Measurements from ENCODE around the gene ZNF564. TPM values are rescaled to one million over a fixed set of nuclear protein-coding genes. Genes with fewer than 3 reads are reported as not detected.

The ZNF564 gene
- total and polyA plus RNA-seq, 10 of the 15 experiments (the other 5 are each of a cell fraction or from before 2014, with no cell fraction given) = 1.5 to 8.9 (median 5.4) TPM

DNA sequence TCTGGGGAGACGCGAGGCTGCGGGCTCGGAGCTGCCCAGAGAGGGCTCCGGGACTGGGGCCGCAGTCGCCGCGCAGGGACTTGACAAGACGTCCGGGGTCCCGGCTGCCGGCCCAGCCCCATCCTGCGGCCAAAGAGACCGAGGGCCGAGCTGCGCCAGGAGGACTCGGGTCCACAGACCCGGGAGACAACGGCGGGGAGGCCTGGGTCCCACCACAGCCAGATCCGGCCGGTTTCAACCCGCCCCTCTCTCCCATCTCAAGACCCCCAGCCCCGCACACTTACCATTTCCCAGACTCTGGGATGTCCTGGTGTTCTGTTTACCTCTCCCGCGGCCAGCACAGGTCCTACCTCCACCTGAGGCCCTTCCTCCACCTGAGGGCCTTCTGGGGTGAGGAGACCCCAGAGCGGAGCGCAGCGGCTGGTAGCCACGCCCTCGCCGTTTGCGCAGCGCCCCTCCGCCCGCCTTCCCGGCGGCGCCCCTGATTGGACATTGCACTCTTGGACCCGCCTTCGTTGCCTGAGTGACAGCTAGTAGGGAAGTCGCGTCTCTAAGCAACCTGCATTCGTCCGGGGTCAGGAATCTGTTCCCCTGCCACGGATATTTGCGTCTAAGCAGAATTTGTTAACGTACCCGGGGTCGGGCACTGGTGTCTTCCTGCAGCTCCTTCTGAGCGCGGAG, 66.8 kb downstream of the ZNF564 start, which contains the start of gene ZNF709:
ZNF709 (minus strand) TSS at position 446 of the 681 bp plus-strand sequence; CDS start at position 287, 159 bp downstream.
- no TSS peak for BruUV-seq (replicated peaks)
- Histone ChIP-seq H3K27me3 (replicated peaks in 1 of 2; ENCODE audit: control insufficient read depth in 2 of 2, insufficient read depth in 2 of 2, low read length in 1 of 2) (no peaks in the 10 kb centered on the region), H3K9ac (ENCODE audit: control insufficient read depth, insufficient read depth, low read length) (peak within 1 kb of the TSS; percentile 79), H4K20me1 (ENCODE audit: control insufficient read depth, insufficient read depth) (no peaks in the 10 kb centered on the region), H3K79me2 (ENCODE audit: control insufficient read depth, insufficient read depth, low read length) (peaks cover 7% of the 10 kb centered on the region), H3K4me2 (ENCODE audit: control insufficient read depth, insufficient read depth) (peak within 1 kb of the TSS; percentile 83), H3K9me3 (replicated peaks; ENCODE audit: control insufficient read depth, insufficient read depth, low read length) (no peaks in the 10 kb centered on the region; the same call in 2 of the 3 replicates), H3K4me3 (peak within 1 kb of the TSS; percentile 98), H3K4me1 (ENCODE audit: control insufficient read depth, insufficient read depth, low read length) (no peaks in the 10 kb centered on the region), H3K36me3 (ENCODE audit: control insufficient read depth in 2 of 2, insufficient read depth in 2 of 2, low read length in 1 of 2) (no peaks in the 10 kb centered on the region), H3K27ac (ENCODE audit: control insufficient read depth, insufficient read depth) (peak within 1 kb of the TSS; percentile 68), H2AFZ (ENCODE audit: control insufficient read depth, low read depth, low read length) (peak within 1 kb of the TSS; percentile 93)
- POLR2A ChIA-PET = interaction anchor here (0.6 kb wide), 1 partner anchor 21 kb away, joined by 3 read pairs; no protein-coding TSS in a partner anchor
- intact Hi-C loops (cut with micrococcal nuclease; ENCODE audit: unreplicated experiment) = no loop called here
- DNase-seq (ENCODE audit: low read depth, low spot score) (peak; percentile 78), FAIRE-seq (peak; percentile 89), ATAC-seq (peak; percentile 99)
- RAD21 ChIA-PET (ENCODE audit: unreplicated experiment) = interaction anchor here (1.4 kb wide), 1 partner anchor 11 kb away, joined by 6 read pairs; no protein-coding TSS in a partner anchor
- 1% methylated on average over 53 of the region's 53 CpGs for WGBS (ENCODE audit: insufficient coverage, insufficient replicate concordance, low lambda C conversion rate, missing lambda C conversion rate)
- SMC1A ChIA-PET (ENCODE audit: uncharacterized antibody, unreplicated experiment) = interaction anchor here (1.5 kb wide), 1 partner anchor 11 kb away, joined by 8 read pairs; no protein-coding TSS in a partner anchor
- in situ Hi-C loops (cut with MboI) = no loop called here
- CTCF ChIA-PET = interaction anchor here (0.9 to 1.6 kb wide), 4 partner anchors 10 to 562 kb away, joined by 3 read pairs; no protein-coding TSS in a partner anchor
- TF ChIP-seq GATAD2B (conservative IDR thresholded peaks at IDR 0.05; ENCODE audit: low read depth) (peak; percentile 74), MEF2B (IDR thresholded peaks at IDR 0.05; ENCODE audit: partially characterized antibody, poor library complexity, severe bottlenecking) (peak; percentile 61), LARP7 (IDR thresholded peaks at IDR 0.05) (0 out of 2 replicates have a peak, but pooled peaks have one; percentile 22), POLR2A (IDR thresholded peaks at IDR 0.05; ENCODE audit: low read depth, low read length) (peak; percentile 84), SRF (IDR thresholded peaks at IDR 0.05; ENCODE audit: low read depth in 2 of 2, low read length in 2 of 2) (no peak), MTA2 (IDR thresholded peaks at IDR 0.05; ENCODE audit: low read depth) (0 out of 2 replicates have a peak, but pooled peaks have one; percentile 12), BMI1 (IDR thresholded peaks at IDR 0.05; ENCODE audit: borderline replicate concordance) (peak; percentile 91), IKZF1 (conservative IDR thresholded peaks at IDR 0.05) (peak; percentile 16; the same call in 1 of the 2 replicates), MXI1 (IDR thresholded peaks at IDR 0.05; ENCODE audit: low read depth, low read length) (peak; percentile 71), ZSCAN29 (IDR thresholded peaks at IDR 0.05) (peak; percentile 74; the same call in 1 of the 2 replicates), NRF1 (conservative IDR thresholded peaks at IDR 0.05; ENCODE audit: low read depth, low read length) (0 out of 2 replicates have a peak, but pooled peaks have one; percentile 13), POLR2AphosphoS2 (IDR thresholded peaks at IDR 0.05; ENCODE audit: low read depth, low read length) (peak; percentile 69; the same call in 1 of the 2 replicates), TCF12 (IDR thresholded peaks at IDR 0.05; ENCODE audit: low read depth, low read length) (no peak), NFYB (IDR thresholded peaks at IDR 0.05; ENCODE audit: insufficient read depth, low read depth, low read length) (peak; percentile 83), NR2F1 (conservative IDR thresholded peaks at IDR 0.05) (peak; percentile 48; the same call in 1 of the 2 replicates), SPI1 (IDR thresholded peaks at IDR 0.05; ENCODE audit: borderline replicate concordance, insufficient read depth, low read depth, low read length) (peak; percentile 75; the same call in 1 of the 2 replicates)
- TF ChIP-seq, protein P1, sequence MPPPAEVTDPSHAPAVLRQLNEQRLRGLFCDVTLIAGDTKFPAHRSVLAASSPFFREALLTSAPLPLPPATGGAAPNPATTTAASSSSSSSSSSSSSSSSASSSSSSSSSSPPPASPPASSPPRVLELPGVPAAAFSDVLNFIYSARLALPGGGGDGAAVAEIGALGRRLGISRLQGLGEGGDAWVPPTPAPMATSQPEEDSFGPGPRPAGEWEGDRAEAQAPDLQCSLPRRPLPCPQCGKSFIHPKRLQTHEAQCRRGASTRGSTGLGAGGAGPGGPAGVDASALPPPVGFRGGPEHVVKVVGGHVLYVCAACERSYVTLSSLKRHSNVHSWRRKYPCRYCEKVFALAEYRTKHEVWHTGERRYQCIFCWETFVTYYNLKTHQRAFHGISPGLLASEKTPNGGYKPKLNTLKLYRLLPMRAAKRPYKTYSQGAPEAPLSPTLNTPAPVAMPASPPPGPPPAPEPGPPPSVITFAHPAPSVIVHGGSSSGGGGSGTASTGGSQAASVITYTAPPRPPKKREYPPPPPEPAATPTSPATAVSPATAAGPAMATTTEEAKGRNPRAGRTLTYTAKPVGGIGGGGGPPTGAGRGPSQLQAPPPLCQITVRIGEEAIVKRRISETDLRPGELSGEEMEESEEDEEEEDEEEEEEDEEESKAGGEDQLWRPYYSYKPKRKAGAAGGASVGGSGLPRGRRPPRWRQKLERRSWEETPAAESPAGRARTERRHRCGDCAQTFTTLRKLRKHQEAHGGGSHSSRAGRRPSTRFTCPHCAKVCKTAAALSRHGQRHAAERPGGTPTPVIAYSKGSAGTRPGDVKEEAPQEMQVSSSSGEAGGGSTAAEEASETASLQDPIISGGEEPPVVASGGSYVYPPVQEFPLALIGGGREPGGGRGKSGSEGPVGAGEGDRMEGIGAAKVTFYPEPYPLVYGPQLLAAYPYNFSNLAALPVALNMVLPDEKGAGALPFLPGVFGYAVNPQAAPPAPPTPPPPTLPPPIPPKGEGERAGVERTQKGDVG (CRISPR knock-in tag; IDR thresholded peaks at IDR 0.05) = no peak
- TF ChIP-seq, protein P2, sequence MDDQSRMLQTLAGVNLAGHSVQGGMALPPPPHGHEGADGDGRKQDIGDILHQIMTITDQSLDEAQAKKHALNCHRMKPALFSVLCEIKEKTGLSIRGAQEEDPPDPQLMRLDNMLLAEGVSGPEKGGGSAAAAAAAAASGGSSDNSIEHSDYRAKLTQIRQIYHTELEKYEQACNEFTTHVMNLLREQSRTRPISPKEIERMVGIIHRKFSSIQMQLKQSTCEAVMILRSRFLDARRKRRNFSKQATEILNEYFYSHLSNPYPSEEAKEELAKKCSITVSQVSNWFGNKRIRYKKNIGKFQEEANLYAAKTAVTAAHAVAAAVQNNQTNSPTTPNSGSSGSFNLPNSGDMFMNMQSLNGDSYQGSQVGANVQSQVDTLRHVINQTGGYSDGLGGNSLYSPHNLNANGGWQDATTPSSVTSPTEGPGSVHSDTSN (IDR thresholded peaks at IDR 0.05; ENCODE audit: insufficient replicate concordance, low read depth, low read length) = peak; percentile 97

Data from GM12878 (cell line).